ENCODE measurements around the gene CHI3L1.

Gene CHI3L1

GRCh38 chr1:203167026-203167912 is 19.2 kb downstream of the CHI3L1 start:
- DNase-seq, result no peak

GRCh38 chr1:203166192-203166940 is 20.1 kb downstream of the CHI3L1 start:
- DNase-seq, result peak in 1 of 2 experiments; percentile 30

- no peak for DNase-seq
Measured at GRCh38 chr1:203165800-203166161, 20.7 kb downstream of the CHI3L1 start.

- DNase-seq, result no peak
Measured at GRCh38 chr1:203165101-203165799, 21.3 kb downstream of the CHI3L1 start.

- DNase-seq, result no peak
Measured at GRCh38 chr1:203163891-203164635, 22.4 kb downstream of the CHI3L1 start.

GRCh38 chr1:203162403-203162802 is 24.1 kb downstream of the CHI3L1 start:
- DNase-seq, result no peak

GRCh38 chr1:203161703-203162102 is 24.8 kb downstream of the CHI3L1 start:
- no peak for DNase-seq

GRCh38 chr1:203161175-203161574 is 25.3 kb downstream of the CHI3L1 start:
- no peak for DNase-seq

- no peak for DNase-seq
Measured at GRCh38 chr1:203159844-203160243, 26.7 kb downstream of the CHI3L1 start.

- DNase-seq, result peak; percentile 95 to 98
Measured at GRCh38 chr1:203158960-203159665, 27.4 kb downstream of the CHI3L1 start.

GRCh38 chr1:203158423-203158822 is 28.1 kb downstream of the CHI3L1 start:
- no peak for DNase-seq

- DNase-seq, result no peak
Measured at GRCh38 chr1:203156280-203156679, 30.2 kb downstream of the CHI3L1 start.

- DNase-seq, result no peak
Measured at GRCh38 chr1:203153989-203154821, 32.3 kb downstream of the CHI3L1 start.

GRCh38 chr1:203153051-203153988 is 33.2 kb downstream of the CHI3L1 start:
- no peak for DNase-seq

- peak in 1 of 2 experiments; percentile 16 for DNase-seq
Measured at GRCh38 chr1:203152158-203153034, 34.1 kb downstream of the CHI3L1 start.

GRCh38 chr1:203151362-203152157 is 34.9 kb downstream of the CHI3L1 start:
- no peak for DNase-seq

- peak; percentile 65 to 87 for DNase-seq
Measured at GRCh38 chr1:203150511-203151297, 35.8 kb downstream of the CHI3L1 start.

Measured in NCI-H524 (cell line).